GM19025 (cell line): ENCODE measurements around the gene CD160.
"Not testable (repeated sequence)": the region's sequence is repeated elsewhere in the genome, so short reads cannot be mapped to it uniquely, and the experiment has no call there.

Source experiments
- ATAC-seq: cut with Tn5 transposase; IDR thresholded peaks from one replicate; pipeline ENCODE4 v1.9.1; 2021; ENCODE audit warnings: mild to moderate bottlenecking, low read depth, moderate library complexity; ENCODE audit not compliant: unreplicated experiment

Gene CD160, protein sequence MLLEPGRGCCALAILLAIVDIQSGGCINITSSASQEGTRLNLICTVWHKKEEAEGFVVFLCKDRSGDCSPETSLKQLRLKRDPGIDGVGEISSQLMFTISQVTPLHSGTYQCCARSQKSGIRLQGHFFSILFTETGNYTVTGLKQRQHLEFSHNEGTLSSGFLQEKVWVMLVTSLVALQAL

DNA sequence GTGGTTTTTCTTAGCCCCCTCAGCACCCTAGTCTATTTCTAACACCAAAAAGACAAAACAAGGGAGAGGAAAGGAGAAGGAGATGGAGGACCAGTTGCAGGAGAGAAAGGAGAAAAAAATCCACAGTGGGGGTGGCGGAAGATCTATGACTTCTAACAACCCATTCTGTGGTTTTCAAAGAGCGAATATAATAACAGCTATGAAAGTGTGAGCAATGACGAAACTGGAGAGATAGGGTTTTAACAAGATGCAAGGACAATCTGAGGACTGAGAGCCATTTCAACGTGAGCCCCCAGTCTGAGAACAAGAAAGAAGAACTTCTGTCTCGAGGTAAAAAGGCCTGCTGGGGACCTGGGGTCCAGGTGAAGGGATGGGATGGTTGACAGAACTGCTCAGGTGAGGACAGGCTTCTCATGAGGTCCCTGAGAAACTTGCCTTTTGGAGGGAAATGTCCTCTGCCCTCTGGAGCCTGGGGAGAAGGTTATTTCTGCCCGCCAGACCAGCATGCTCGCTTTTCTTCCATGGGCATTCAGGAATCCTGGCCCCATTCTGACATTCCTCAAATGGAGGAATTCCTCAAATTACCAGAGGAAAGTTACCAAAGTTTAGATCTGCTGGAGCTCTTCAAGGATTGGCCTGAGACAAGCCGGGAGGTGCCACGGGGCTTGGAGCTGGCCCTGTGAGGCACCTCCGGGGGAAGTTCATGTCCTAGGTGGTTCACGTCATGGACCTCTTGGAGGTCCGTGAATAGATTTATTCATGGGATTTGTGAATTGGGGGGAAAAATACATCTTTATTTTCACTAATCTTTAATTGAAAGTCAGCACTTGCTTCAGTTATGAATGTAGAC is at the start of gene CD160:
Gene CD160, plus strand, starts transcription at position 270 of the 850 bp plus-strand sequence. CDS start 8,829 bp downstream, outside the sequence.
- no peak for ATAC-seq

DNA sequence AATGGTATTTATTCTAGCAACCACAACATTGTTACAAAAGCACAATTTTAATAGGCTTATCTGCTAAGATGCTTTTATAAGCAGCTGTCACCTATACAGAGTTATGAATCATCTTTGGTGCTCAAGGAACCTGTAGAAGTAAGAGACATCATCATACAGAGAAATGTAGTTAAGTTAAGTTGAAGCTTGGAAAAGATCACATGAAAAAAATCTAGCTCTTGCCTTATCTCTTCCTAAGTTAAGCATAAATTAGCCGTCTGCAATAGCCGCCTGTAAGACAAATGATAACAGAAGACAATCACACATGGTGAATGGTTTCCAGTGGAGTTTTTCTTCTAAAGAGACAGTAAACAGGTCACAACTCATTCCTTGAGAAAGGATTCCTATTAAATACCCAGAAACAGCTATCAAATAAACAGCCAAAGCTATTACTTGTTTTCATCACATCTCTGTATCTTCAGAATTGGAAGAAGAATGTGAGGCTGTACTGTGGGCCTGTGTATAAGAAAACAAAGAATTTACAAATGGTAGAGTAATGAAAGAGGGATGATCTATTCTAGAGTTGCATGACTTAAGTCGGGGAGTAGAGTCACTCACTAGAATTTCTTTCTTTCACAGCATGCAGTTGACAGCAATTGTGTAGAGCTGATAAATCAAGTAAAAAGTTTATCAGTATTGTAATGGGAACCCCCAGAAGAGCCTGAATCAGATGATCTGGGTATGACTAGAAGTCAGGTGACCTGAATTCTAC is 48.1 kb upstream of the CD160 start:
- not testable (repeated sequence) for ATAC-seq

DNA sequence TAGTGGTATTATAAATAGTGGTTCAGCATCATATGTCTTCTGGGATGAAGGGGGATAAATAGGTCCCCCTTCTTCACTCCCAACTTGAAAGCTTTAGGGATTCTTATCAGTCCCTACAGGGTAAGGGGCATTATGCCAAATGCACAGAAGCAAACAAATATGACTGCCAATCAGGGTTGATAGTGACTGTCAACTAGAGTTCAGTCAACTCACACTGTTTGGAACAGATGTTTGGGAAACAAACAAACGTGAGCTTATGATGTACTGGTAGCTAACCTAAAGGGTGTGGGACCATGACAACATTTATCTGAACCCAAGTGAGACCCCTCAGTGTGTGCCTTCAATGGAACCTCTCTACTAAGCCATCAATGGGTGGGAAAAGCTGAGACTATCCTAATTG is 46.1 kb upstream of the CD160 start:
- ATAC-seq, result not testable (repeated sequence)

DNA sequence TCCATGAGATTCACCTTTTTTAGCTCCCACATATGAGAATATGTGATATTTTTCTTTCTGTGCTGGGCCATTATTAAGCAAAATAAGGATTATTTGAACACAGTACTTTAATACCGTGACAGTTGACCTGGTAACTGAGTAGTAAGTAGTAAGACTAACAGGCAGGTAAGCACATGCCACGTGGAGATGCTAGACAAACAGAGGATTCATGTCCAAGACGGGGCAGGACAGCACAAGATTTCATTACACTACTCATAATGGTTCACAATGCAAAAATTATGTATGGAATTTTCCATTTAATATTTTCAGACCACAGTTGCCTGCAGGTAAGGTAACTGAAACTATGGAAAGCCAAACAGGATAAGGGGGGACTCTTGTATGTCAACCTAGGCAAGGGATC is 34.4 kb upstream of the CD160 start:
- not testable (repeated sequence) for ATAC-seq

DNA sequence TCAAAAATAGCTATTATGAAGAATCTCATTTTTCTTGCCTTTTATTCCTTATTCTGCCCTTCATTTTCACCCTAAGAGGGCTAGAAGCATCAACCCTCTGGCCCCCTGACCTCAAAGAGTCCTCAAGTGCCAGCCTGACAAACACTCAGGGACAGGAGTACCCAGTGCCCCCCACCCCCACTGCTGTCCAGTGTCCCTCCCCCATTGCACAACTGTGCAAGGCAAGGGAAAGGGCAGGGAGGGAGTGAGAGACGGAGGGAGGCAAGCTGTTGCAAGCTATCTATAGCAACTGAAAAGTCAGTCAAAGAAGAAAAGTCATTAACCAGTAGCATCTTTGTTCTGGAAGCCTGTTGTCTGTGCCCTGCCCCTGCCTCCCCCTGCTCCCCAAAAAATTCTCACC is 33.2 kb upstream of the CD160 start:
- ATAC-seq, result not testable (repeated sequence)

DNA sequence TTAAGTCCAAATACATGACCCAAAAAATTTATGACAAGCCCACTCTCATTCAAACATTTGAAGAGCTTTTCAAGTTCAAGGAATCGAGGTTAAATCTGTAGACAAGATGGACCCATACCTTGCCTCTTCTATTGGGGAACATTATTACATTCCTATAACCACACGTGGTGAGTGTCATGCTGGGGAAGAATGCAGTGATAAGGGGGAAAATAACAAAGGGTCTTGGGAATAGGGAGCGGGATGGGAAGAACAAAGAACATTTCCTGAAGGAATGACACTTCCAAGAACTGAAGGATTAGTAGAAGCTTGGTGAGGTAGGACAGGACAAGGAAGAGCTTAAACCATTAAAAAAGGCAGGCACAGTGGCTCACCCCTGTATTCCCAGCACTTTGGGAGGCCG is 31.0 kb upstream of the CD160 start:
- no peak for ATAC-seq

DNA sequence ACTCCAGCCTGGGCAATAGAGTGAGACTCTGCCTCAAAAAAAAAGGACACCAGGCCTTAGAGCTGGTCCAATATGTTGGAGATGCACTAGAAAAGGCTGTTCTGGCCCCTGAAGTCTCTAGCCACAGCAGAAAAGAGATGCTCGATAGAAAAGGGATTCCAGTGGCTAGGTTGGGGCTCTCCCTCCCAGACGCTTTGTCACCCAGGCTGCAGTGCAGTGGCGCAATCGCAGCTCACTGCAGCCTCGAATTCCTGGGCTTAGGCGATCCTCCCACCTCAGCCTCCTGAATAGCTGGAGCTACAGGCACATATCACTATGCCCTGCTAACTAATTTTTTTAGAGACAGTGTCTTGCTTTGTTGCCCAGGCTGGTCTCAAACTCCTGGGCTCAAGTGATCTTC is 30.4 kb upstream of the CD160 start:
- ATAC-seq, result no peak

DNA sequence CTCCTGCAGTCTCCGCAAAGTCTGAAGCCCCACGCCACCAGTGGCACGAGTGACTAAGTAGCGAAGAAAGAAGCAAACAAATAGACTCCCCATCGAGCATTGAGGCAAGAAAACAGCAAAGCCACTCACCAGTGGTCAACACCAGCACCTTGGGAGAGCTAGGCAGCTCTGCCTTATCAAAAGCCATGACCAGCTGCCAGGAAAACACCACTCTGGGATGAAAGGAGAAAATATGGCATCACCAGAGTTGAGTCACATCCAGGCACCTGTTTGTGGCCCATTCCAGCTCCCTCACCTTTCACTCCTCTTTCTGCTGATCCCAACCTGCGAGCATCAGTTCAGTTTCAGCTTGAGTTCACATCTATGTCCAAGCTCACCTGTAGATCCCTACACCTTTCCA is 29.4 kb upstream of the CD160 start:
- ATAC-seq, result no peak

DNA sequence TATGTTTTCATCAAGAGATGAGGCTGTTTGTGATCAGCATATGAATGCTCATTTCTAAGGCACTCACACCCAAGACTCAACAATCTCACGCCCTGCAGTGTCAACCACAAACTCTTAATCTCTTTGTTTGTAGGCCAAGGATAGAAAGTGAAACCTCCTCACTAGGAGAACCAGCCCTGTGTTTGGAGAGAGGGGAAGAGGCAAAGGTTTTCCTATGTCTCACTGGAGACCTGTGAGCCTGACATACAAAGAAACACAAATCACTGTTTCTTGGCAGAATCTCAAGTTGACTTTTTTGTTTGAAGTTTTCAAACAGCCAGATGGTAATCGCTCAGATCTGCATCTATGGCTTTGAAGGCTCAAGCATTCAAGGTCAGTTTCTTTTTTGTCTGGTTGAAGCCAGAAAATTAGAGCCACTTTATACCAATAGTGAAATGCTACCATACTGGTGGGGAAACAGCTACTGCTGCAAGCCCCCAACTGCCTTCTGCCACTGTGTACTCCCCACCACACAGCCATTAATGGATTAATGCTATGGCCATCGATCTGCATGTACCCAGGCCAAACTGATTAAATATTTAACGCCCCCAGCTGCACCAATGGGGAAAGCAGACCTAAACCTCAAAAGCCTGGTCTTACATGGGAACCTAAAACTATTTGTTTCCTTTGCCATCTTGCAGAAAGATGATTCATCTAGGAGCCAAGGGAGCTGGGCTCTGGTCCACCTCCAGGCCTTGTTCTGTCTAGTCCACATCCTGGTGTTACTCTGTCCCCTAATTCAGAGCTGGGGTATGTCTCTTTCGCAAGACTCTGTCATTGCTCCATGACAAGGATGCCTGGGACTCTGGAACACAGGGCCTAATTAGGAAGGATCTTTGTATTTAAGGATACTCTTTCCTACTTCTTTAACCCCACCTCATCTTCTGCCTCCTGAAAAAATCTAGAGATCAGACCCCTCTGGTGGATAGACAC is 28.4 kb upstream of the CD160 start:
- ATAC-seq, result peak; percentile 72

DNA sequence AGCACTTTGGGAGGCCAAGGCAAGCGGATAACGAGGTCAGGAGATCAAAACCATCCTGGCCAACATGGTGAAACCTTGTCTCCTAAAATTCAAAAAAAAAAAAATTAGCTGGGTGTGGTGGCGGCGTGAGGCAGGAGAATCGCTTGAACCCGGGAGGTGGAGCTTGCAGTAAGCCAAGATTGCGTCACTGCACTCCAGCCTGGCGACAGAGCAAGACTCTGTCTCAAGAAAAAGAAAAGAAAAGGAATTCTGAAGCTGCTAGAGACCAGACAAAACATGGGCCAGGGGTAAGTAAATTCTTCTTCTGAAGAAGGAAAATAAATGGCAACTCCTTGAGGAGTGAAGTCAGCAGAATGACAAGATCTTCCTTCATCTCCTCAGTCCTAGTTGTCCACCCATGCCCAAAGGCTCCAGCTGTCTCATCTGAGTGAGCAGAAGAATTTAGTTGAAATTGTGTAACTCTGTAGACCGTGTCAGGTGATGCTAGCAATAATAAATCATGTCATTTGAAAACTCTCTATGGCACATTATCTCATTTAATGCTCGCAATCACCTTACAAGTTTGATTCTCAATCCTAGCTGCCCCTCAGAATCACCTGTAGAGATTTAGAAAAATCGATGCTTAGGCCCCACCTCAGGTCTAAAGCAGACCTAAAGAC is 26.4 kb upstream of the CD160 start:
- no peak for ATAC-seq

DNA sequence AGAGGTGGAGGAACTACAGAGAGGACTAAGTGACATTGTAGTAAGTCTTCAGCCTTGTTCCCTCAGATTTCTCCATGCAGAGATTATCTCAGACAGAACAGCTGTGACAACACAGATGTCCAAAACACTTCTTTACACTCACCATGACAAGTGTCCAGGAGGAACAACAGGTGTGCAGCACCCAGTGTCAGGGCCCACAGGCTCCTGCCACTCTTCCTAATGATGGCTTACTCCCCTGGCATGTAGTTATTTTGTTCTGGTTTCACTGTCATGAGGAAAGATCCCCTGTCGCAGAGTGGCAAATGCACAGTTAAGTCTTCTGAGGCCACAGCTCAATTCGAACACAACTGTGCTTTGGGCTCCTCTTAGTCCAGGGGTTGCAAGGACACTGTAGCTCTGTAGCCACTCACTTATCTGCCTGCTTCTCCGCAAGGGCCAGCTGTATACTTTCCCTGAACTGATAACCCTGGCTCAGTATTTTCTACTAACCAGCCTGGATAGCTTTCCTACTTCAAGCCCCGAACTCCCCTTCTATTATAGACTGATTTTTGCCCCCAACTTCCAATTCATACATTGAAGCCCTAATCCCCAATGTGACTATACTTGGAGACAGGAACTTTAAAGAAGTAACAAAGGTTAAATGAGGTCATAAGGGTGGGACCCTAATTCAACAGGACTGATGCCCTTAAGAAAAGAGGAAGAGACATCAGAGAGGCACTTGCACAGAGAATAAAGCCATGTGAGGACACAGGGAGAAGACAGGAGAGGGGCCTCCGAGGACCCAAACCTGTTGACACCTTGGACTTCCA is 23.3 kb upstream of the CD160 start:
- no peak for ATAC-seq

DNA sequence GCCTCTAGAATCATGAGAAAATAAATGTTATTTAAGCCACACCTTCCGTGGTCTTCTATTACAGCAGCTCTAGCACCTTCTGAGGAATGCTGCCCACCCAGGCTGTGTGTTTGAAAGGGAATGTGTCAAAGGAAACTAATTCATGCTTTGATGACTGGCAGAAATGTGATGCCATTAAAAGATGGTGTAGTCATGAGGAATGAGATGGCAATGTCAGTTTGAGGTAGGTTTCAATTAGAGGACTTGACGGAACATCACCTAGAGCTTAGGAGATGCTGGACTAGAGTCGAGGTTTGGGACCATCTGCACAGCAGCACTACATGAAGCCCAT is 22.7 kb upstream of the CD160 start:
- no peak for ATAC-seq

DNA sequence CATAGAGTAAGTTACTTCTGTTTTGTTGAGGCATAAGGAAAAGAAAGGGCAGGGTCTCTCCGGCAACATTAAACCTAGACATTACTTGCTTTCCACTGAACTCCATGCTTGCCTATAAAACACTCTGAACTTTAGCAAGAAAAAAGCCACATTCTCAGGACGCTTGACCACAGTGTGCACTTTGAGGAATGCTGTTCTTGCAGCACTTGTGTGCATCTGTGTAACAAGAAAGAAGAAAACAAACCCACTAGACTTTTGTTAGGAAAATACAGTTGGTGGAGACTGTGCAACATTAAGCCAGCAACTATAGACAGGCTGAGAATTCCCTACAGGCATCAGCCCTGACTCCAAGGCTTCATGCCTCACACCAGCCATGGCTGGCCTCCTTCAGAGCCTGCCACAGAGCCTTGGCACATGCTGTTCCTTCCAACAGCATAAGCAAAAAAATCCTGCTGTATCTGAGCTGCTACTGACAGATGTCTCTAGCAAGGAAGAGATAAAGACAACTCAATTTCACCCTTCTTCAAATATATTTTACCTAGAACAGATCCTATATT is 17.9 kb upstream of the CD160 start:
- no peak for ATAC-seq

DNA sequence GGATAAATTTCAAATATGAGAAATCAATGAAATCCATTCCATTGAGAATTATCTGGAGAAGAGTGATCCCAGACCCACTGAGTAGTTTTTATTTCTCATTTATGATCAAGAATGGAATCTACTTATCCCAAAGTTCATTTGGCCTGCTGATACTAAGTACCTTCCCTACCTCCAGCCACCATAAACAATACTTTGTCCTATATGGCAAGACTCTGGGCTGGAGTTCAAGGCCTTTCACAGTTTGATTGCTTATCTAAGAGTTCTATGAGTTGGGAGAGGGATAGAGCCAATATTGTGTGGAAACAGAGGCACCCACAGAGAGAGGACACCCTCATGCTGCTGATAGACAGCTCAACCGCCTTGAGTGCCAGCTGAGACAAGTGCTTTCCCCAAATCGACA is 17.2 kb upstream of the CD160 start:
- ATAC-seq, result no peak

DNA sequence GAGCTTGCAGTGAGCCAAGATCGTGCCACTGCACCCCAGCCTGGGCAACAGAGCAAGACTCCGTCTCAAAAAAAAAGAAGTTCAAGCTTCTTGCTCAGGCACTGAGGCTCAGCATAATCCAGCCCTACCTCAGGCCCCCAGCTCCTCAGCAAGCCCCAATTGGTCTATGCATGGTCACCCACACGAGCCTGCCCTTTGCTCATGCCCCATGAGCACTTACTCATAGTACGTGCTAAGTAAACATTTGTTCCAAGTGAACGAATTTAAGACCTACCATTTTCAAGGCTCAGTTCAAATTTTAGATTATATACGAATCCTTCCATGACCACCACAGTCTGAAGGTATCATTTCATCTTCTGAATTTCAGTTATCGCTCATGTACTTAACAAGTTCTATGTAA is 16.5 kb upstream of the CD160 start:
- ATAC-seq, result no peak

DNA sequence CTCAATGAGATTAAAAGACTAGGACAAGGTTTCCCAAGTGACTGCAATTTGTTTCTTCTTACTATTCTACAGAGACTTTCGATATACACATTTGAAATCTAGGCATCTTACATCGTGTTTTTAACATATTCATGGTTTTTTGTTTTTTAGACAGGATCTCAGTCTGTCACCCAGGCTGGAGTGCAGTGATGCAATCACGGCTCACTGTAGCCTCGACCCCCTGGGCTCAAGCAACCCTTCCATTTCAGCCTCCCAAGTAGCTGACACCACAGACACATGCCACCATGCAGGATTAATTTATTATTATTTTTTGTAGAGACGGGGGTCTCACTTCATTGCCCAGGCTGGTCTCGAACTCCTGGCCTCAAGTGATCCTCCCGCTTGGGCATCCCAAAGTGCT is 13.7 kb upstream of the CD160 start:
- no peak for ATAC-seq

DNA sequence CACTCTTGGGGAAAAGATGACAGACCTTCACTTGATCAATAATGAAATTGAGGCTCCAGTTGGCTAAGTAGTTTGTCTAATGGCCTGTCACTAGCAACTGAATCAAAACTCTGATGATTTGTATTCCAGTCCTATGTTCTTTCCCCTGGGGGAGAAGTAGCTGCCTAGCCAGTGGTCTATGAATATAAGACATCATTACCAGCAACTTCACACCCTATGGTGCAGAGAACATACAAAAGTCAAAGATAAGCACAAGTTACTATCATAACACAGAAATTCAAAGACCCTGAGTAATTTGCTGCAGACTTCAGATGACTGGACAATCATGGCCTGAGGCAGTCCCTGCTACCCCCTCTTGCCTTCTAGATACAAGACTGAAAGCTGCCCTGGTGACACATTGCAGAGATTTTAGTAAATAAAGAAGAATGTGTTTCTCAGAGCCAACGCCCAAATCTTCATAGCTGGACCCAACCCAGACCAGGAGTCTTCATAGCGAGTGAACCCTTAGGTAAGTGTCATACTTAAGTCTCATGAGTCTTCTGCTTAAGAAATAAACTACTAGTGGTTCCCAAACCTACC is 13.1 kb upstream of the CD160 start:
- no peak for ATAC-seq

DNA sequence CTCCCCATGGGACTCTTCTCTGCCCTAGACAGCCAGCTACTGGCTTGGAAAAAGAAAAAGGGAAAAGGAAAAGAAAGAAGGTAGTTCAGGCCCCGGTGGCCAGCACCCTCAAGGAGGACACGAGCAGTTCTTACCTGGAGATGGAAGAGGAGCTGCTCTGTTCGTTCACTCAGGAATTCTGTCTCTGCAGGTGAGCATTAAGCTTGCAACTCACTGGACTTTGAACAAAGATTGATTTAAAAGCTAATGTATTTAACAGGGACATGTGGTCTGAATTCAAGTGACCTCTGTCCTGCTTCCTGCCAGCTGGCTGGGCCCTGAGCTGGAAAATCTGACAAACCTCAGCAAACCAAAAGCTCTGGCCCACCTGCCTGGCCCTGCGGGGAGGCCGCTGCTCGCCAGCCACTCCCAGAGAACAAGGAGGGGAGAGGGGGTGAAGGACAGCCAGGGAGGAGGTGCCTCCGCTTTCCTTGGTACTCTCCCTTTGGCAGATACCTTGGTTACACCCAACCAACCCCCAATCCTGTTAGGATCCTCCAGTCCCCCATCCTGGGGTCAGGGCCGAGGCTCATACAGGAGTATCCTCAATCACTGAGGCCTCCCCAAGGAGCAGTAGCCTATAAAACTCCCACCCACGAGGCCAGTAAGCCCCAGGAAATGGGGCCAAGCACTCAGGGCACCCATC is 12.0 kb upstream of the CD160 start, which contains the start of gene PDZK1:
Gene PDZK1, minus strand, starts transcription at position 186 of the 685 bp plus-strand sequence. CDS start 19,347 bp downstream, outside the sequence.
- ATAC-seq, result no peak
